HCT116 (cell line): ENCODE data around the gene PARVA.

Experiments used
- CTCF ChIP-seq, 3 experiments: fragments of 200-600 bp in 1 of 3; sonication (generic) in 1 of 3; IDR thresholded peaks in 2 of 3; conservative IDR thresholded peaks in 1 of 3; 2 replicates each; pipeline ENCODE4 v1.5.1; 2012 to 2017; ENCODE audit warnings: low read depth in 2 of 3, low read length in 2 of 3, antibody characterized with exemption in 1 of 3, borderline replicate concordance in 1 of 3, control low read depth in 1 of 3, mild to moderate bottlenecking in 1 of 3, mixed read lengths in 1 of 3, mixed run types in 1 of 3, moderate library complexity in 1 of 3; ENCODE audit not compliant: insufficient read depth in 1 of 3
- EZH2phosphoT487 ChIP-seq: fragments of 200-600 bp; IDR thresholded peaks from 2 replicates; pipeline ENCODE4 v1.6.1; 2018; ENCODE audit warnings: antibody characterized with exemption, borderline replicate concordance
- MAX ChIP-seq: IDR thresholded peaks from 2 replicates; pipeline ENCODE4 v1.6.1; 2012
- POLR2AphosphoS5 ChIP-seq: IDR thresholded peaks from 2 replicates; pipeline ENCODE4 v1.6.1; 2011; ENCODE audit warnings: mild to moderate bottlenecking, low read depth, low read length, moderate library complexity
- SIN3A ChIP-seq: IDR thresholded peaks from 2 replicates; pipeline ENCODE4 v1.6.1; 2012; ENCODE audit warnings: low read depth
- SRF ChIP-seq: IDR thresholded peaks from 2 replicates; pipeline ENCODE4 v1.6.1; 2012; ENCODE audit warnings: low read depth
- YY1 ChIP-seq: IDR thresholded peaks from 2 replicates; pipeline ENCODE4 v1.6.1; 2011; ENCODE audit warnings: low read length, low read depth, moderate library complexity, mild to moderate bottlenecking; ENCODE audit not compliant: insufficient replicate concordance; ENCODE audit errors: extremely low read depth

GRCh38 chr11:12569499-12570425, 192.4 kb downstream of the PARVA start:
- TF ChIP-seq YY1 = no peak
- no peak for TF ChIP-seq MAX
- no peak for TF ChIP-seq SRF
- TF ChIP-seq SIN3A = no peak
- no peak for TF ChIP-seq CTCF (IDR thresholded peaks at IDR 0.05 in 2 of 3, conservative IDR thresholded peaks at IDR 0.05 in 1 of 3; ENCODE audit: borderline replicate concordance in 1 of 3, insufficient read depth in 1 of 3, low read depth in 2 of 3, low read length in 2 of 3)
- no peak for TF ChIP-seq POLR2AphosphoS5
- TF ChIP-seq EZH2phosphoT487 = no peak
